SK-N-SH (cell line): ENCODE data around the gene HIPK2.

Experiments used
- CTCF ChIP-seq: fragments of 200-600 bp; sonication (generic); IDR thresholded peaks from 2 replicates; pipeline ENCODE4 v1.6.1; 2017; ENCODE audit warnings: antibody characterized with exemption, mild to moderate bottlenecking, moderate library complexity
- EP300 ChIP-seq, 2 experiments: IDR thresholded peaks; 2 replicates each; pipeline versions ENCODE4 v1.4.0 to v1.6.1; 2012; ENCODE audit warnings: borderline replicate concordance in 1 of 2, low read depth in 1 of 2, low read length in 1 of 2
- EZH2phosphoT487 ChIP-seq: fragments of 200-600 bp; sonication (generic); IDR thresholded peaks from 2 replicates; pipeline ENCODE4 v1.6.1; 2017; ENCODE audit warnings: low read depth, mixed run types, mild to moderate bottlenecking, antibody characterized with exemption, moderate library complexity, borderline replicate concordance
- GATA2 ChIP-seq: sonication (generic); formaldehyde crosslinking; IDR thresholded peaks from 2 replicates; pipeline ENCODE4 v1.5.0; 2020; ENCODE audit warnings: mild to moderate bottlenecking, missing genetic modification reagents
- POLR2AphosphoS5 ChIP-seq: IDR thresholded peaks from 2 replicates; pipeline ENCODE4 v1.6.1; 2012; ENCODE audit warnings: low read depth, low read length
- REST ChIP-seq: IDR thresholded peaks from 2 replicates; pipeline ENCODE4 v1.6.1; 2012; ENCODE audit warnings: mild to moderate bottlenecking, low read depth, low read length, moderate library complexity
- RXRA ChIP-seq: IDR thresholded peaks from 2 replicates; pipeline ENCODE4 v1.4.0; 2012; ENCODE audit warnings: low read depth, mild to moderate bottlenecking, borderline replicate concordance
- TEAD4 ChIP-seq: IDR thresholded peaks from 2 replicates; pipeline ENCODE4 v1.4.0; 2012; ENCODE audit warnings: mild to moderate bottlenecking, borderline replicate concordance; ENCODE audit not compliant: insufficient read depth
- YY1 ChIP-seq: IDR thresholded peaks from 2 replicates; pipeline ENCODE4 v1.4.0; 2012; ENCODE audit warnings: low read depth, mild to moderate bottlenecking

- TF ChIP-seq REST, result no peak
- TF ChIP-seq CTCF, result no peak
- no peak for TF ChIP-seq RXRA
- no peak for TF ChIP-seq TEAD4
- TF ChIP-seq GATA2, result no peak
- no peak for TF ChIP-seq EZH2phosphoT487
- TF ChIP-seq EP300 (IDR thresholded peaks at IDR 0.05; ENCODE audit: borderline replicate concordance in 1 of 2, low read depth in 1 of 2, low read length in 1 of 2), result no peak
- TF ChIP-seq POLR2AphosphoS5, result no peak
- TF ChIP-seq YY1, result no peak
These were observed 114.1 kb downstream of the HIPK2 start for GRCh38 chr7:139663608-139664177.
